MM.1S (cell line): ENCODE data around the gene MUC22.

ENCODE experiments used
- EZH2 ChIP-seq: fragments of 300-600 bp; sonication (generic); optimal IDR thresholded peaks from 2 replicates; pipeline ENCODE3; 2017; ENCODE audit warnings: low read depth, mild to moderate bottlenecking, antibody characterized with exemption, low read length, mixed read lengths
- TF ChIP-seq, protein P1 (sequence below): fragments of 300-600 bp; sonication (generic); IDR thresholded peaks from 2 replicates; pipeline ENCODE4 v1.5.1; 2016; ENCODE audit warnings: antibody characterized with exemption, low read length, mixed read lengths

GRCh38 chr6:31011153-31011552 lies 879 bp downstream of the MUC22 start:
- TF ChIP-seq, protein P1, sequence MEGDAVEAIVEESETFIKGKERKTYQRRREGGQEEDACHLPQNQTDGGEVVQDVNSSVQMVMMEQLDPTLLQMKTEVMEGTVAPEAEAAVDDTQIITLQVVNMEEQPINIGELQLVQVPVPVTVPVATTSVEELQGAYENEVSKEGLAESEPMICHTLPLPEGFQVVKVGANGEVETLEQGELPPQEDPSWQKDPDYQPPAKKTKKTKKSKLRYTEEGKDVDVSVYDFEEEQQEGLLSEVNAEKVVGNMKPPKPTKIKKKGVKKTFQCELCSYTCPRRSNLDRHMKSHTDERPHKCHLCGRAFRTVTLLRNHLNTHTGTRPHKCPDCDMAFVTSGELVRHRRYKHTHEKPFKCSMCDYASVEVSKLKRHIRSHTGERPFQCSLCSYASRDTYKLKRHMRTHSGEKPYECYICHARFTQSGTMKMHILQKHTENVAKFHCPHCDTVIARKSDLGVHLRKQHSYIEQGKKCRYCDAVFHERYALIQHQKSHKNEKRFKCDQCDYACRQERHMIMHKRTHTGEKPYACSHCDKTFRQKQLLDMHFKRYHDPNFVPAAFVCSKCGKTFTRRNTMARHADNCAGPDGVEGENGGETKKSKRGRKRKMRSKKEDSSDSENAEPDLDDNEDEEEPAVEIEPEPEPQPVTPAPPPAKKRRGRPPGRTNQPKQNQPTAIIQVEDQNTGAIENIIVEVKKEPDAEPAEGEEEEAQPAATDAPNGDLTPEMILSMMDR = no peak
- TF ChIP-seq EZH2 = no peak
